IPS-18c (cell line): Measurements from ENCODE around the gene SLX9.

Source experiments
- H3K4me3 ChIP-seq: 2 replicates; pipeline ENCODE4 v1.7.0; 2013; ENCODE audit warnings: low read depth, mild to moderate bottlenecking, low read length, moderate library complexity; ENCODE audit not compliant: insufficient read depth
- H3K9me3 ChIP-seq: one replicate; pipeline ENCODE4 v1.6.1; 2013; ENCODE audit warnings: mild to moderate bottlenecking, low read length, moderate library complexity; ENCODE audit not compliant: control insufficient read depth, insufficient read depth

SLX9 gene

GRCh38 chr21:44949779-44950198 is 10.0 kb downstream of the SLX9 start:
- Histone ChIP-seq H3K4me3 (no peak overlapping the region), H3K9me3 (no peaks in the 10 kb centered on the region)

- Histone ChIP-seq H3K4me3 (no peak overlapping the region), H3K9me3 (no peaks in the 10 kb centered on the region)
Measured at GRCh38 chr21:44950351-44950750, 10.5 kb downstream of the SLX9 start.

GRCh38 chr21:44951186-44951915 is 11.5 kb downstream of the SLX9 start:
- H3K9me3 ChIP-seq, result no peaks in the 10 kb centered on the region

GRCh38 chr21:44952116-44952928 is 12.5 kb downstream of the SLX9 start:
- H3K9me3 ChIP-seq, result no peaks in the 10 kb centered on the region
- no peak overlapping the region for H3K4me3 ChIP-seq

More at GRCh38 chr21:44951186-44951915, 11.5 kb downstream of the SLX9 start:
- no peak overlapping the region for H3K4me3 ChIP-seq

GRCh38 chr21:44952929-44953627 is 13.2 kb downstream of the SLX9 start:
- Histone ChIP-seq H3K9me3 (peaks cover 2% of the 10 kb centered on the region), H3K4me3 (no peak overlapping the region)

GRCh38 chr21:44953628-44954021 is 13.8 kb downstream of the SLX9 start:
- peaks cover 2% of the 10 kb centered on the region for H3K9me3 ChIP-seq
- no peak overlapping the region for H3K4me3 ChIP-seq

- Histone ChIP-seq H3K4me3 (no peak overlapping the region), H3K9me3 (peaks cover 2% of the 10 kb centered on the region)
Measured at GRCh38 chr21:44954281-44954771, 14.5 kb downstream of the SLX9 start.

GRCh38 chr21:44955141-44955797 is 15.4 kb downstream of the SLX9 start:
- Histone ChIP-seq H3K9me3 (peaks cover 2% of the 10 kb centered on the region), H3K4me3 (no peak overlapping the region)

- H3K4me3 ChIP-seq, result no peak overlapping the region
- H3K9me3 ChIP-seq, result peaks cover 2% of the 10 kb centered on the region
Measured at GRCh38 chr21:44955798-44956175, 16.0 kb downstream of the SLX9 start.

- Histone ChIP-seq H3K4me3 (no peak overlapping the region), H3K9me3 (peaks cover 2% of the 10 kb centered on the region)
Measured at GRCh38 chr21:44956356-44957046, 16.7 kb downstream of the SLX9 start.

GRCh38 chr21:44957047-44957831 is 17.4 kb downstream of the SLX9 start:
- no peak overlapping the region for H3K4me3 ChIP-seq
- peaks cover 2% of the 10 kb centered on the region for H3K9me3 ChIP-seq

GRCh38 chr21:44957901-44958451 is 18.1 kb downstream of the SLX9 start:
- Histone ChIP-seq H3K4me3 (no peak overlapping the region), H3K9me3 (peaks cover 2% of the 10 kb centered on the region)

GRCh38 chr21:44958471-44959191 is 18.8 kb downstream of the SLX9 start:
- H3K4me3 ChIP-seq, result no peak overlapping the region

GRCh38 chr21:44959376-44960091 is 19.7 kb downstream of the SLX9 start:
- H3K4me3 ChIP-seq, result no peak overlapping the region
- peaks cover 2% of the 10 kb centered on the region for H3K9me3 ChIP-seq

More at GRCh38 chr21:44958471-44959191, 18.8 kb downstream of the SLX9 start:
- peaks cover 2% of the 10 kb centered on the region for H3K9me3 ChIP-seq
